Stimulated activated CD8-positive, alpha-beta memory T cell treated with anti-CD3 and anti-CD28 coated beads, Interleukin-4, amount 100 ng/mL, for 24 hours (primary cell): ENCODE data around the gene PCSK9.

Source experiments
- DNase-seq: peaks from one replicate; pipeline ENCODE4 v3.0.0-alpha.2; 2020; ENCODE audit warnings: low read depth

Gene PCSK9

DNA sequence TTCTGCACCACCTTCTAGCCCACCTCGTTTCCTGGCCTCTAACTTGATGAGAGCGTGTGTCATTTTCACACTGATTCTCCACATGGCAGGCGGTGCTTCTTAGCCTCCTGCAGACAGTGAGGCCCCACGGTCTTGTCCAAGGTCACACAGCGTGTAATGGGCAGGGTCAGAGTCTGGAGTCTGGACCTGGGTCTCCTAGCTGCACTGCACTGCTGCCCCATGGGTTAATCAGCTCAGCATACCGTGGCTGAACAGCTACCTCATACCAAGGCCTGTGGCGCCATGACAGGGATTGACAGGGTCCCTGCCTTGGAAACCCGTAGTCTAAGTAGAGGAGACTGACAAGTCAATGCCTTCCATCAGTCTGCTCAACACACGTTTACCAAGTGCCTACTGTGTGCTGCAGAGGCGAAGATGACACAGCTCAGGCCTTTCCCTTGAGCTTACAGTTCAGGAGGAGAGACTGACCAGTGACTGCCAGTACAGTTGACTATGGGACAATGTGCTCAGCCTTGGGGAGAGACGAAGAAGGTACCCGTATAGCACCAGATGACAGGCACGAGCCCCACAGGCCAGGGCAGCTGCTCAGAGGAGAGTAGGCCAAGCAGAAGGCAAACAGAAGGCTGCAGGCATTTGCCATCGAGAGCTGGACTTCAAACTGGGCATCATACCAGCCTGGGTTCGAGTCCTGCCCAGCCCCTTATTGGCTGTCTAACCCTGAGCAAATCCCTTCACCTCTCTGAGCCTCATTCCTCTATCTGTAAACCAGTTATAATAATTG is 5.5 kb downstream of the PCSK9 start:
- DNase-seq, result no peak

DNA sequence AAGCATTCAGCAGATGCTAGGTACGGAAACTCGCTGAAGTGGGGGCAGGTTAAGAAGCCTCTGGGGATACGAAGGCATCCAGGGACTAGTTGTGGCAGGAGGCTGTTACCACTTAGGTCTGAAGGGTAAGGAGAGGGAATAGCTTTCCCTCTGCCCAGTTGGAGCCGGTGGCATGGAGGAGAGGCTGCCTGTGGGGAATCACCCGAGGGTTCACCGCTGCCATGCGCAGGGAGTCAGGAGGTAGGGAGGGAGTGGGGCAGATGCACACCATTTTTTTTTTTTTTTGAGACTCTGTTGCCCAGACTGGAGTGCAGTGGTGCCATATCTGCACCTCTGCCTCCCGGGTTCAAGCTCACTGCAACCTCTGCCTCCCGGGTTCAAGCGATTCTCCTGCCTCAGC is 6.1 kb downstream of the PCSK9 start:
- no peak for DNase-seq

DNA sequence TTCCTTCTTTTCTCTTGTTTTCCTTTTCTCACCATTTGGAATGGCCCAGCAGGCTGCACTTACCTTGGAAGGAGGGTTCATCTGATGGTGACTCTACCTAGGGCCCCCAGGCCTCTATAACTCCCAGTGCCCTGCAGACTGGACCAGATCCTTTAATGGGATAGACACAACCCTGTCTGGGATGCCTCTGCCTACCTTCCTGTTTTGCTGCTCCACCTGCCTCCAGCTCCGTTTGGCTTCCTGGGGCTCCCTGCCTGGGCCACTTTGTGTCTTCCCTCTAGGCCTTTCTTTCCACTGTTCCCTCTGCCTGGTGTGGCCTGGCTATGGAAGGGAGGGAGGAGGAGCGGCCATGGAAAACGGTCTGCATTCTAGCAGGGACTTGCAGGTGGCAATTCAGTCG is 7.5 kb downstream of the PCSK9 start:
- DNase-seq, result no peak

DNA sequence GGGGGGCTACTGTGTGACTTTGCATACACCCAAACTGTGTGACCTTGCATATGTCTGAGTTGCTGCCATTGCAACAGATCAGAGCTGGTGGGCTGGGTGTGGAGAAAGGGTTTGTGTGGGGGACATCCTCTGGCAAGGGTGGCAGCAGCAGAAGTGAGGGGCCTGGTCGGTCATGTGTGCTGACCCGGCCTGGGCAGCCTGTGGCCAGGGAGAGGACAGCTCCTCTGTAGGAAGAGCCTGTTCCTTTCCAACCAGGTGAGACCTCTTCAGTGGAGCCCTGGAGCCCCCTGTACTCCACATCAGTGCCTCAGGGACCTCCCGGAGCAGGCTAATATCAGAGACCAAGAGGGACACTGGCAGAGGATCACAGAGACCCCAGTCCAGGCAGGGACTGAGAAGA is 8.3 kb downstream of the PCSK9 start:
- DNase-seq, result no peak

DNA sequence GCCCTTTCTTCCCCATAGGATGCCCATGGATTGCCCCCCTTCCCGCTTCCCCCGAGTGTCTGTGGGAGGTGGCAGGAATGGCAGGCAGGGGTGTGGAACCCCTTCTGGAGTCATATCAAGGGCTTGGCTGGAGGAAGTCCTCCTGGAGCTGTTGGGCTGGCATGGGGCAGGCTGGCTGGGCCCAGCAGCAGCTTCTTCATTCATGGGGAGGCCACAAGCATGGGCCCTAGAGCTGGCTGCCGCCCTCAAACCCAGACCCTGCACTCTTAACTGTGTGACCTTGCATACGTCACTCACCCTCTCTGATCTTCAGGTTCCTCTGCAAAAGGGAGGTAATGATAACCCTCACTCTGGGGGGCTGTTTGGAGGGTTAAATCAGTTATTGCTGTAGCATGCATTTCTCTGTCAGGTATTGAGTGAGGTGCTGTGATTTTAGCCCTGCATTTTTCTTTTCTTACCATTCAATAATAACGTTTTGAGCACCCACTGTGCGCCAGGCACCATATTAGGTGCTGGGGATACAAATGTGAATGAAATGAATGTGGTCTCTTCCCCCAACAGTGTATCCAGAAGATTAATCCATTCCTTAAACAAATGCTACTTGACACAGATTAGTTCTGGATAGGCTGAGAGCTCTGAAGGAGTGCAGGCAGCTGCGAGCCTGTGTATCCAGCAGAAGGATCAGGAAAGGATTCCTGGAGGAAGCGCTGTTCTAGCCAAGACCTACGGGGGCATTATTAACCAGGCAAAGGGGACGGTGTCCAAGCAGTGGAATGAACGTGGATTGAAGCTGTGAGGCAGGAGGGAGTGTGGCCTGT is 9.3 kb downstream of the PCSK9 start:
- no peak for DNase-seq

DNA sequence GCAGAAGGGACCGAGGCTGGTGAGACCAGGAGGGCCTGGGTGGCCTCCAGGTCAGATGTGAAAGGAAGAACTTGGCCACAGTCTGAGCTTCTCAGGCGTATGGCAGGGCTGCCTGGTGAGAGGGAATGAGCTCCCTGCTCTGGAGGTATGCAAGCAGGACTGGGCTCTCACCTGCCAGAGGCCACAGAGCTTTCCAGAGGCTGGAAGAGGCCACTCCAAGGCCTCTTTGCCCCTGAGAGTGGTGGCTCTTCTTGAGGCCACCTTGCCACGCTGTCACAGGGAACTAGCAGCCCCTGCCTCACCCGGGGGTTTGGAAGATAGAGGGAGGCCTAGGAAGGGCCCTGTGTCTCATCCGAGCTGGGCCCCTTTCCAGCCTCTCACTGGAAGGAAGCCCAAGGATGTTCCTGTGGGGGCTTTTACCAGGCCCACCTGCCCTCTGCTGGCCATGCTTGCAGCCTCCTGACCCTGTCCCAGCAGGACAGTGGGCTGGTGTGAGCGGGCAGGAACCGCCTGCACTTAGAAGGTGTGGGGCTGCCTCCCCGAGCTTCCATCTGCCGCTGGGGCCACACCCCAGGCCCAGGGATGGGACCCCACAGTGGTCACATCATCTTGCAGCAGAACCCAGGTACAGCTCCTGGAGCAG is 10.0 kb downstream of the PCSK9 start:
- DNase-seq, result no peak

DNA sequence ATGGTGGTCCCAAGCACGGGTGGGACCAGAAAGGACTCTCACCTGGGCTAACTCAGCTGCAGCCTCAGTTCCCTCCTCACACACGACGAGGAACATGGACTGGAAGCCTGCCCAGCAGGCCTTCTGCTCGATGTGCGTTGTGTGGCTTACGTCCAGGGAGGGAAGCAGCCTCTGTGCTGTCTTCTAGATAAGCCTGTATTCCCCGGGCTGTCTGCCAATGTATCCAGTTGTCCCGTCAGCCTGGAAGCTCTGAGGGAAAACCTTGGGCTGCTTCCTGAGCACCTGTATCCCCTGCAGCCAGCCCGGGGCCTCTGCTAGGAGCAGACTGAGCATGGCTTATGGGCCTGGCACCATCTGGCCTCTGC is 10.5 kb downstream of the PCSK9 start:
- DNase-seq, result no peak

DNA sequence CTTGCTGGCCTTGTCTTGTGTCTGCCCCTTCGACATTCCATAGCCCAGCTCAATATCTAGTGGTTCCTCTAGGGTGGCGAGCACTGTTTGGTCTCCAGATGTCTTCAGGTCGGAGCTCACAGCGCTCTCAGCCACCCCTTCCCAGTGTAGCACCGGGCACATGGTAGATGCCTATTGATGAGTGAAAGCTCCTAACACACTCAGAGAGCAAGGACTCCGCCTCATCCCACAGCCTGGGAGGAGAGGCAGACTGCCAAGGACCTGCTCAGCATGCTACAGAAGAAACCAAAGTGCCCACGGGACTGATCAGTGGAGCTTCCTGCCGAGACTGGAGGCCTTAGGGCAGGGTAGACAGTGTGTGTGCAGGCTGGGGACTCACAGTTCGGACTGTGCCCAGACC is 10.9 kb downstream of the PCSK9 start:
- no peak for DNase-seq

DNA sequence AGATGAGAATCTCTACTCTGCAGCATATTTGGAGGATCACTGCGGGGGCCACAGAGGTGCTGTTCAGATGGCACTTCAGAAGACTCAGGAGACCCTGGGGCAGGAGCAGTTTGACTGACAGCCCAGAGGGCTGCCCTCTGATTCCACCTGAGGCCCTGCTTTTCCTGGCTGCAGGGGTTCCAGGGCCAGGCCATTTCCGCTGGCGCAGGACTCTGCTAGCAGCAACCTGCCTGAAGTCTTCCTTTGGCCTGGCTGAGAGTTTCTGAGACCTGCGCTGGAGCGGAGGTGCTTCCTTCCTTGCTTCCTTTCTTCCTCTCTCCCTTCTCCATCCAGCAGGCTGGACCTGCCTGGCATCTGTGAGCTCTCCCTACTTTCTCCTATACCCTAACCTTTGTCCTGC is 11.8 kb downstream of the PCSK9 start:
- DNase-seq, result no peak

DNA sequence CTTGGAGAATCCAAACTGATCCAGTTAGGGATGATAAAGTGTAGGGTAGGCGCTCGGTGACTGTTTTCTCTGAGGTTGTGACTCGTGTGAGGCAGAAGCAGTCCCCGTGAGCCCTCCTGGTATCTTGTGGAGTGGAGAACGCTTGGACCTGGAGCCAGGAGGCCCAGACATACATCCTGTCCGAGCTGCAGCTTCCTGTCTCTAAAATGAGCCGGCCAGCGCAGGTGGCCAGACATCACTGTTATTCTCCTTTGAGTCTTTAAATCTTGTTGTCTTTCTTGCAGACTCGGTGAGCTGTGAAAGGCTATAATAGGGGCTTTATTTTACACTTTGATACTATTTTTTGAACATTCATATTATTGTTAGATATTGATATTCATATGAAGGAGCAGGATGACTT is 12.3 kb downstream of the PCSK9 start:
- no peak for DNase-seq

DNA sequence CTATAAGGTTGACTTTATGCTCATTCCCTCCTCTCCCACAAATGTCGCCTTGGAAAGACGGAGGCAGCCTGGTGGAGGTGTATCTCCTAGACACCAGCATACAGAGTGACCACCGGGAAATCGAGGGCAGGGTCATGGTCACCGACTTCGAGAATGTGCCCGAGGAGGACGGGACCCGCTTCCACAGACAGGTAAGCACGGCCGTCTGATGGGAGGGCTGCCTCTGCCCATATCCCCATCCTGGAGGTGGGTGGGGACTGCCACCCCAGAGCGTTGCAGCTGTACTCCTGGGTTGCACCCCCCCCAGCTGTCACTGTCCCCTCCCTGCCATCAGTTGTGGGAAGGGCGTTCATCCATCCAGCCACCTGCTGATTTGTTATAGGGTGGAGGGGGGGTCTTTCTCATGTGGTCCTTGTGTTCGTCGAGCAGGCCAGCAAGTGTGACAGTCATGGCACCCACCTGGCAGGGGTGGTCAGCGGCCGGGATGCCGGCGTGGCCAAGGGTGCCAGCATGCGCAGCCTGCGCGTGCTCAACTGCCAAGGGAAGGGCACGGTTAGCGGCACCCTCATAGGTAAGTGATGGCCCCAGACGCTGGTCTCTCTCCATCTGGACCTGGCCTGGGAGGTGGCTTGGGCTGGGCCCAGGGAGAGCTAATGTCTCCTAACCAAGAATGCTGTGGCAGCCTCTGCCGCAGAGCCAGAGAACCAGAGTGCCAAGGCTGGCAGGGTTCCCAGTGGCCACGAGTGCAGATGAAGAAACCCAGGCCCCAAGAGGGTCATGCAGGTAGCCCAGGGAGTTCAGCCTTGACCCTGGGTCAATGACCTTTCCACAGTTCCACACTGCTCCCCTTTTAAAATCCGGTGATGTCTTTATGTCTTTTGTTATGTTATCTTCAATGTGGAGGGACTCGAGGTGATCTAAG is 13.1 kb downstream of the PCSK9 start:
- no peak for DNase-seq

DNA sequence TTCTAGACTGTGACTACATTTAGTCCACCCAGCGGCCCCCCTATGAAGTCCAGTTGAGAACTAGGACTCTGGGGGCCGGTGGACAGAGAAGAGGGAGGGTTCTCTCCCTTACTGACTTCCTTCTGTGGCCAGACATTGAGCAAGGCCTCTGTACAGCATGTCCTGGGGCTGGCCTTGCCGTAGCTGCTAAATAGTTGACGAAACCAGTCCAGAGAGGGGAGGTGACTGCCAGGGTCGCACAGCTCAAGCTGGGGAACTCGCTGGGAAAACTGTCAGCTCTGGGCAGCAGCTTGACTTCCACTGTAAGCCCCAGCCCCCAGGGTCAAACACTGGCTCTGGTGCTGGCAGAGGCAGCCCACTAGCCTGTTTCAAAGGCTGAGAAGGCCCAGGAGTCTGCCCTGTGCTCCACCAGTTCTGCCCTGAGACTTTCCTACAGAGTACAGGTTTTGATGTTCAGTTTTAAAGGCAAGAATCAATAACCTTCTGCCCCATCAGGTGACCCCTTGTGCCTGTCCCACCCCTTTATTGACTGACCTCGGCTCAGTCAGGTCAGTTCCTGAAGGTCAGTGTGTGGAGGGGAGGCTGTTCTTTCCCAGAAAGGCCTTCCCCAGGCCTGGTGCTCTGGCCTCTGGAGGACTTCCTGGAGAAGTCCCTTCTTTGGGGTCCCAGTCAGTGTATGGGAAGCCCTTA is 14.1 kb downstream of the PCSK9 start:
- DNase-seq, result no peak

DNA sequence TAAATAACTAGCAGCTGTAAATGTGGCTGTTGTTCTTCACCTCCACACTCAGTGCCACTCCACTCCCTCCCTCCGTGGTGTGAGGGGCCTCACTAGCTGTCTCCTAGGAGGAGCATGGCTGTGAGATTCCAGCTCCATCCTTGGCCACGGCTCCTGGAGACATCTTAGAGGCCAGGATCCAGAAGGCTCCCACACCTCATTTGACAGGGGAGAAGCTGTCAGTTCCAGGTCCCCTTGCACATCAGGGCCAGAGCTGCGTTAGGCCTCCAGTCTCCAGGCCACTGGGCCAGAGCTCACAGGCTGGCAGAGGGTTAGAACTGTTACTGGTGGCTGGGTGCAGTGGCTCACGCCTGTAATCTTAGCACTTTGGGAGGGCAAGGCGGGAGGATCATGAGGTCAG is 15.0 kb downstream of the PCSK9 start:
- no peak for DNase-seq

DNA sequence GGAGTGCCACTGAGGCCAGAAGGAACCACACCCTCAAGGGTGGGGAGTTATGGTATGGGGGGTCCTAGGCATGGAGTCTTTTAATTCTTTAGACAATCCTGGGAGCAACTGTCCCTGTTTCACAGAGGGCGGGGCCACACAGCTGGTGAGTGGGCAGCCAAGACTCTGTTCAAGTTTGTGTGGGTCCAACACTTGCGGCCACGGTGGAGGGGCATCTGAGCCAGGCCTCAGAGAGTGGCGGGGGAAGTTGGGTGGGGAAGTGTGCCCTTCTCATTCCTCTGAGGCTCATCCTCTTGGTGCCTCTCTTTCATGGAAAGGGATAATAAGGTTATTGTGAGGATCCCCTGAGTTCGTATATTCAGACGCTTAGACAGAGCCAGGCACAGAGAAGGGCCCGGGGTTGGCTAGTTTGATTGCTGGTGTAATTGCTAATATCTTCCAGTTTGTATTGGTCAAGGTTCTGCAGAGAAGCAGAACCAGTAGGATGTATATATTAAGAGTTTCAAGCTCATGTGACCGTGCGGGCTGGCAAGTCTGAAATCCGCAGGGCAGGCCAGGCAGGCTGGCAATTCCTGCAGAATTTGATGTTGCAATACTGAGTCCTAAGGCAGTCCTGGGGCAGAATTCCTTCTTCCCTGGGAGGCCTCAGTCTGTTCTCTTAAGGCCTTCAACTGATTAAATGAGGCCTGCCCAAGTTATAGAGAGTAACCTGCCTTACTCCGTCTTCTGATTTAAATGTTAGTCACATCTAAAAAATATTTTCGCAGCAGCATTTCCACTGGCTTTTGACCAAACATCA is 15.9 kb downstream of the PCSK9 start:
- no peak for DNase-seq

DNA sequence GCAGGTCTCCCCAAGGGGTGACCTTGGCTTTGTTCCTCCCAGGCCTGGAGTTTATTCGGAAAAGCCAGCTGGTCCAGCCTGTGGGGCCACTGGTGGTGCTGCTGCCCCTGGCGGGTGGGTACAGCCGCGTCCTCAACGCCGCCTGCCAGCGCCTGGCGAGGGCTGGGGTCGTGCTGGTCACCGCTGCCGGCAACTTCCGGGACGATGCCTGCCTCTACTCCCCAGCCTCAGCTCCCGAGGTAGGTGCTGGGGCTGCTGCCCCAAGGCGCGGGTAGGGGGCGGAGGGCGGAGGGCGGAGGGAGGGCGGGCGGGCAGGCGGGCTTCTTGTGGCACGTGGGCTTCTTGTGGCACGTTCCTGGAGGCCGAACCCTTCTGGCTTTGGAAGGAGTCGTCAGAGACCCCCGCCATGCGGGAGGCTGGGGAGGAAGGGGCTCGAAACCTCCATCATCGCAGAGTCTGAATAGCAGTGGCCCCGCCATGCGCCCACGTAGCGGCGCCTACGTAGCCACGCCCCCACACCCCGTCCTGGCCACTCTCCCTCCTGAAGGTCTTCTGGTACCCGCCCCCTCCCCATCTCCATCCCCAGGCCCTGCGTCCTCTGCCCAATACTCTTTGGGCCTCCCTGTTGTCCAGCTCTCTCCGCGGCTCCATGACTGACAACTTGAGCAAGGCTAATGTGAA is 16.7 kb downstream of the PCSK9 start:
- no peak for DNase-seq

DNA sequence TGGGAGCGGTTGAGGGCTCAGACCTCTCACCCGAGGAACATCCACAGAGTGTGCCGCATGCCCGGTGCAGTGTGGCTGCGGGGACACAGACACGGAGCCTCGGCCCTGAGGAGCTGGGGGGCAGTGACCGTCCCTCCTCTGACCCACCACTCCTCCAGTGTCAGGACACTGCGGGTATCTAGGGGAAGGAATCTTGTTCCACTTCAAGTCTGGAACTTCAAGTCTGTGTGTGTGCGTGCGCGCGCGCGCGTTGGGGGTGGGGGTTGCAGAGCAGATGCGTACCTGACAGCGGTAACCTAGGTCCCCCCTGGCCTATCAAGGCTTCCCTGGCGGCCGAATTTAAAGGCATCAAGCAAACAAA is 17.3 kb downstream of the PCSK9 start:
- no peak for DNase-seq

DNA sequence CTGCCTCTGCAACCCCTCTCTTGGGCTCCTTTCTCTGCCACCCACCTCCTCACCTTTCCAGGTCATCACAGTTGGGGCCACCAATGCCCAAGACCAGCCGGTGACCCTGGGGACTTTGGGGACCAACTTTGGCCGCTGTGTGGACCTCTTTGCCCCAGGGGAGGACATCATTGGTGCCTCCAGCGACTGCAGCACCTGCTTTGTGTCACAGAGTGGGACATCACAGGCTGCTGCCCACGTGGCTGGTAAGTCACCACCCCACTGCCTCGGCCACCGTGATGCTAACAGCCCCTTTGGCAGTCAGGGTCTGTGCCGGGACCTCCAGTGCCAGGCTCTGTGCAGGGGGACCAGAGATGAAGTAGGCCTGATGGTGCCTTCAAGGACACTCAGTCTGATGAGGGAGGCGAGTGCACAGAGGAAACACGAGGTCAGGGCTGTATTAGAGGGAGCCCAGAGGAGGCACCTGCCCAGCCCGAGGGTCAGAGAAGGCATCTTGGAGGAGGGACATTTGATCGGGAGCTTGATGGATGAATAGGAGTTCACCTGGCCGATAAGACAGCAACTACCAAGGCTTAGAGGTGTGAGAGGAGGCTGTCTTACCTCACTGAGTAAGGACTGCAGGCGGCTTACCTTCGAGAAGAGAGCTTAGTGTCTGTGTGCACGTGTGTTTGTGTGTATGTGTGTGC is 18.1 kb downstream of the PCSK9 start:
- no peak for DNase-seq

DNA sequence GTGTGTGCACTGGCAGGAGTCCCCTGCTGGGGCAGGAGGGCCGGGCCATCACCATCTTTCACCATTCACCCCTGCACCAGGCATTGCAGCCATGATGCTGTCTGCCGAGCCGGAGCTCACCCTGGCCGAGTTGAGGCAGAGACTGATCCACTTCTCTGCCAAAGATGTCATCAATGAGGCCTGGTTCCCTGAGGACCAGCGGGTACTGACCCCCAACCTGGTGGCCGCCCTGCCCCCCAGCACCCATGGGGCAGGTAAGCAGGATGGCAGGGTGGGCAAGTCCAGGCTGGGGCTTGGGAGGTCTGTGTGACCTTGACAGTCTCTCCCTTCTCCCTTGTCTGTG is 18.6 kb downstream of the PCSK9 start:
- DNase-seq, result no peak

DNA sequence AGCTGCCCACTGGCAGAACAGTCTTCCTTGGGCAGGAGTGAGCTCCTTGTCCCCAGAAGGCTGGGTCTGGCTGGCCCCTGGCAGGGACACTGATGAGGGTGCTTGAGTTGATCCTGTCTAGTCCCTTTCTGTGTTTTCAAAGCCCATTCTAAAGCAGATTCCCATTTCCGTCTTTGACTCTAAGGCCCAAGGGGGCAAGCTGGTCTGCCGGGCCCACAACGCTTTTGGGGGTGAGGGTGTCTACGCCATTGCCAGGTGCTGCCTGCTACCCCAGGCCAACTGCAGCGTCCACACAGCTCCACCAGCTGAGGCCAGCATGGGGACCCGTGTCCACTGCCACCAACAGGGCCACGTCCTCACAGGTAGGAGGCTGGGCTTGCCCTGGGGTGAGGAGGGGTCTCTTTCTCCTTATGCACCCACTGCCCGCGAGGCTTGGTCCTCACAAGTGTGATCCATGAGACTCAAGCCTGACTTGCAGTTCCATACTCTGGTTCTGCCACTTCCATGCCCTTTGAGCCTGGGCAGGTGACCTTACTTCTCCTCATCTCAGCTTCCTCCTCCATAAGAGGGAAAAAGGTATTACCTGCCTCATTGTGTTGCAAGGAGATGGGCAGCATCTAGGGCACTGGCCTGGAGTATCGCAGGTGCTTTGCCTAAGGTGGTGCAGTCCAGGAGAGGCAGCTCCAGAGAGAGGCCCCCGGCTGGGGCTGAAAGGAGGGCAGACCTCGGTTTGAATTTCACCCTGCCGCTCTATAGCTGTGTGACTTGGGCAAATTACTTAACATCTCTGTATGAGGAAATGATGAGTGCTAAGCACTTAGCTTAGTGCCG is 20.2 kb downstream of the PCSK9 start:
- DNase-seq, result no peak
